HL-60 (cell line): ENCODE data around the gene GCNA.

ENCODE experiments used
- CTCF ChIP-seq: IDR thresholded peaks from one replicate; pipeline ENCODE4 v1.5.1; 2011; ENCODE audit warnings: low read length, control low read depth, inconsistent platforms; ENCODE audit not compliant: insufficient read depth
- GABPA ChIP-seq: IDR thresholded peaks from 2 replicates; pipeline ENCODE4 v1.6.1; 2012; ENCODE audit warnings: low read depth
- POLR2AphosphoS5 ChIP-seq: IDR thresholded peaks from 2 replicates; pipeline ENCODE4 v1.6.1; 2012; ENCODE audit warnings: low read depth

GRCh38 chrX:71606536-71607216, 28.4 kb downstream of the GCNA start:
- TF ChIP-seq CTCF (no peak), GABPA (no peak), POLR2AphosphoS5 (no peak)
